IMR-90 (cell line): ENCODE measurements around the gene PNPLA2. TPM values are rescaled to one million over a fixed set of nuclear protein-coding genes. Genes with fewer than 3 reads are reported as not detected.

Experiments
- ATAC-seq: fragments of 200-7000 bp; cut with Tn5 transposase; 2 replicates; pipeline ENCODE4 v1.9.1; 2020; ENCODE audit warnings: low read depth, mild to moderate bottlenecking, moderate library complexity
- BruUV-seq: library from RNA; stranded (reverse); fragments of 400-500 nt; replicated peaks from 2 replicates; lab custom pipeline; 2021; lab: Mats Ljungman, UMichigan
- CTCF ChIA-PET: fragments of 300-600 bp; formaldehyde crosslinking; extraction: SDS; loops from one replicate; lab custom pipeline; 2021; ENCODE audit warnings: antibody characterized with exemption; lab: Yijun Ruan, JAX
- POLR2A ChIA-PET: fragments of 300-600 bp; sonication (Branson Sonifier 250); formaldehyde crosslinking; loops from one replicate; lab custom pipeline; 2022; ENCODE audit warnings: antibody characterized with exemption; ENCODE audit not compliant: unreplicated experiment; lab: Charles Lee
- DNase-seq: peaks from one replicate; pipeline ENCODE4 v3.0.0; 2013
- H2AFZ ChIP-seq: replicated peaks from 2 replicates; pipeline ENCODE3; 2013; ENCODE audit warnings: low read length, mild to moderate bottlenecking; ENCODE audit not compliant: poor library complexity
- H2AK5ac ChIP-seq: 2 replicates; pipeline ENCODE4 v1.6.1; 2013; ENCODE audit warnings: low read depth, low read length, inconsistent platforms
- H2AK9ac ChIP-seq: replicated peaks from 2 replicates; pipeline ENCODE3; 2013; ENCODE audit warnings: mild to moderate bottlenecking, low read depth, low read length, moderate library complexity; ENCODE audit not compliant: poor library complexity
- H2BK120ac ChIP-seq: 2 replicates; pipeline ENCODE4 v1.6.1; 2013; ENCODE audit warnings: low read depth, low read length, inconsistent platforms
- H2BK15ac ChIP-seq: 3 replicates; pipeline ENCODE4 v1.6.1; 2013; ENCODE audit warnings: low read depth, low read length, inconsistent platforms
- H2BK20ac ChIP-seq: 2 replicates; pipeline ENCODE4 v1.6.1; 2013; ENCODE audit warnings: low read depth, mild to moderate bottlenecking, inconsistent platforms, low read length, moderate library complexity
- H2BK5ac ChIP-seq: 2 replicates; pipeline ENCODE4 v1.6.1; 2013; ENCODE audit warnings: mild to moderate bottlenecking, low read depth, low read length, inconsistent platforms; ENCODE audit not compliant: poor library complexity, severe bottlenecking
- H3K14ac ChIP-seq: replicated peaks from 2 replicates; pipeline ENCODE4 v1.6.1; 2013; ENCODE audit warnings: low read depth, low read length, inconsistent platforms
- H3K18ac ChIP-seq: 2 replicates; pipeline ENCODE4 v1.6.1; 2013; ENCODE audit warnings: low read depth, low read length, control low read depth
- H3K23ac ChIP-seq: 2 replicates; pipeline ENCODE4 v1.6.1; 2013; ENCODE audit warnings: low read depth, low read length, inconsistent platforms
- H3K27ac ChIP-seq: 2 replicates; pipeline ENCODE4 v1.5.1; 2013; ENCODE audit warnings: mild to moderate bottlenecking, control low read depth, low read length; ENCODE audit not compliant: insufficient read depth
- H3K27me3 ChIP-seq: 2 replicates; pipeline ENCODE4 v1.6.1; 2013; ENCODE audit warnings: low read length; ENCODE audit not compliant: control insufficient read depth, insufficient read depth
- H3K36me3 ChIP-seq: 2 replicates; pipeline ENCODE4 v1.6.1; 2013; ENCODE audit warnings: low read length, mixed read lengths; ENCODE audit not compliant: control insufficient read depth, insufficient read depth
- H3K4ac ChIP-seq: 2 replicates; pipeline ENCODE4 v1.6.1; 2013; ENCODE audit warnings: low read depth, low read length, inconsistent platforms
- H3K4me1 ChIP-seq: 2 replicates; pipeline ENCODE4 v1.6.1; 2013; ENCODE audit warnings: low read length, mixed read lengths; ENCODE audit not compliant: control insufficient read depth, insufficient read depth
- H3K4me2 ChIP-seq: 2 replicates; pipeline ENCODE4 v1.6.1; 2013; ENCODE audit warnings: low read depth, mild to moderate bottlenecking, control low read depth, low read length, moderate library complexity
- H3K4me3 ChIP-seq: 2 replicates; pipeline ENCODE4 v1.5.1; 2013; ENCODE audit warnings: low read depth, mild to moderate bottlenecking, control low read depth, low read length, moderate library complexity; ENCODE audit not compliant: insufficient read depth
- H3K56ac ChIP-seq: 2 replicates; pipeline ENCODE4 v1.6.1; 2013; ENCODE audit warnings: low read length, inconsistent platforms; ENCODE audit not compliant: insufficient read depth; ENCODE audit errors: extremely low read depth
- H3K79me1 ChIP-seq, 2 experiments: 2 replicates each; pipeline ENCODE4 v1.6.1; 2013; ENCODE audit warnings: low read length in 2 of 2, inconsistent platforms in 1 of 2, low read depth in 1 of 2
- H3K9ac ChIP-seq: 2 replicates; pipeline ENCODE4 v1.6.1; 2013; ENCODE audit warnings: low read depth, low read length, control low read depth
- H3K9me1 ChIP-seq: 2 replicates; pipeline ENCODE4 v1.6.1; 2013; ENCODE audit warnings: low read length, inconsistent platforms; ENCODE audit not compliant: insufficient read depth
- H3K9me3 ChIP-seq: 2 replicates; pipeline ENCODE4 v1.6.1; 2013; ENCODE audit warnings: low read length; ENCODE audit not compliant: control insufficient read depth, insufficient read depth
- H4K20me1 ChIP-seq: 2 replicates; pipeline ENCODE4 v1.6.1; 2013; ENCODE audit warnings: low read length, inconsistent platforms; ENCODE audit not compliant: insufficient read depth
- H4K5ac ChIP-seq: 2 replicates; pipeline ENCODE4 v1.6.1; 2013; ENCODE audit warnings: mild to moderate bottlenecking, low read depth, low read length, control low read depth
- H4K8ac ChIP-seq, 2 experiments: 2 replicates each; pipeline ENCODE4 v1.6.1; 2013; ENCODE audit warnings: low read depth in 2 of 2, low read length in 2 of 2, control low read depth in 1 of 2, inconsistent platforms in 1 of 2
- H4K91ac ChIP-seq: 2 replicates; pipeline ENCODE4 v1.6.1; 2013; ENCODE audit warnings: low read depth, low read length, inconsistent platforms; ENCODE audit not compliant: insufficient read depth
- FOS ChIP-seq: fragments of 150-350 bp; IDR thresholded peaks from 2 replicates; pipeline ENCODE4 v1.6.1; 2016; ENCODE audit warnings: low read depth, low read length
- RCOR1 ChIP-seq: IDR thresholded peaks from 2 replicates; pipeline ENCODE4 v1.6.1; 2012; ENCODE audit warnings: mild to moderate bottlenecking, low read length, improper control_type of control experiment; ENCODE audit not compliant: insufficient replicate concordance
- USF2 ChIP-seq: fragments of 150-350 bp; IDR thresholded peaks from 2 replicates; pipeline ENCODE4 v1.6.1; 2017; ENCODE audit warnings: mild to moderate bottlenecking, antibody characterized with exemption, low read length, low read depth
- WGBS, 2 experiments: methylation state at CpG; one replicate each; pipeline versions ENCODE4 v1.1.5 to v1.1.7; 2013; ENCODE audit warnings: missing lambda C conversion rate in 2 of 2; ENCODE audit not compliant: insufficient read length in 1 of 2; ENCODE audit errors: extremely low coverage in 2 of 2; 5-methylcytosine and 5-hydroxymethylcytosine counted together
- dilution Hi-C: fragments of 300-500 bp; cut with HindIII; formaldehyde crosslinking; loops from one replicate; pipeline ENCODE4 v1.14.3; 2018; ENCODE audit warnings: low sequenced_read_pairs; ENCODE audit not compliant: unreplicated experiment
- in situ Hi-C: fragments of 300-500 bp; cut with MboI; formaldehyde crosslinking; loops from 3 replicates; pipeline ENCODE4 v1.14.3; 2019; ENCODE audit warnings: low sequenced_read_pairs, inconsistent platforms, mixed read lengths
- intact Hi-C: fragments of 100-400 bp; cut with micrococcal nuclease; formaldehyde crosslinking; loops from 2 replicates; pipeline ENCODE4 v1.10.0; 2022
- polyA plus RNA-seq, 3 experiments: library from polyadenylated mRNA; depleted of rRNA; stranded (reverse); fragments of >200 nt; gene quantifications; 2 replicates each; pipeline ENCODE4 v1.2.3, GENCODE V29; 2012; ENCODE audit warnings: low replicate concordance in 1 of 3
- total RNA-seq: library from RNA; depleted of rRNA; stranded (reverse); fragments of >200 nt; gene quantifications from 2 replicates; pipeline ENCODE4 v1.2.3, GENCODE V29; 2012

The PNPLA2 gene
- total and polyA plus RNA-seq, 2 of the 4 experiments (the other 2 are of a cell fraction): 7.0 to 94.3 TPM

- H2BK15ac ChIP-seq: no peak overlapping the region
- peaks cover 24 to 83% of the 10 kb centered on the region in 2 experiments for H3K79me1 ChIP-seq
- peak overlapping the region; percentile 66; the same call in 1 of the 2 replicates for H3K4ac ChIP-seq
- CTCF ChIA-PET: no interaction called here
- peak overlapping the region; percentile 80 for H2AK5ac ChIP-seq
- no peak overlapping the region for H2BK5ac ChIP-seq
- peaks cover 3% of the 10 kb centered on the region; the same call in 1 of the 2 replicates for H3K9me1 ChIP-seq
- H3K9ac ChIP-seq: no peak overlapping the region
- no peak overlapping the region for H3K18ac ChIP-seq
- H3K36me3 ChIP-seq: peaks cover 30% of the 10 kb centered on the region
- H3K9me3 ChIP-seq: no peaks in the 10 kb centered on the region
- H3K14ac ChIP-seq: no peak overlapping the region
- H4K8ac ChIP-seq: peak overlapping the region in 1 of 2 experiments; percentile 63; a peak in 1 of 4 replicates
- H2AFZ ChIP-seq: peak overlapping the region; percentile 83
- no TSS peak for BruUV-seq
- dilution Hi-C loops (no loop called here), in situ Hi-C loops (no loop called here), intact Hi-C loops (no loop called here)
- WGBS, 2 experiments: 35% methylated on average over 16 of the region's 31 CpGs; no CpG with 5 or more reads in 1 of the 2 experiments
- no peak overlapping the region for H2BK20ac ChIP-seq
- peak overlapping the region; percentile 47; the same call in 1 of the 2 replicates for H3K4me2 ChIP-seq
- peak overlapping the region; percentile 53 for H2AK9ac ChIP-seq
- no peak overlapping the region for H4K5ac ChIP-seq
- H3K23ac ChIP-seq: no peak overlapping the region
- 0 out of 2 replicates have a peak overlapping the region, but pooled peaks have one; percentile 1 for H3K27ac ChIP-seq
- DNase-seq: peak; percentile 85
- H3K4me3 ChIP-seq: peak overlapping the region; percentile 9; the same call in 1 of the 2 replicates
- H3K56ac ChIP-seq: no peak overlapping the region
- peaks cover 68% of the 10 kb centered on the region for H4K20me1 ChIP-seq
- H3K4me1 ChIP-seq: peaks cover 12% of the 10 kb centered on the region
- no peak overlapping the region for H2BK120ac ChIP-seq
- TF ChIP-seq RCOR1 (no peak), USF2 (peak; percentile 97), FOS (no peak)
- ATAC-seq: peak; percentile 87
- POLR2A ChIA-PET: interaction anchor here (0.6 to 1.3 kb wide), 2 partner anchors 15 to 724 kb away, joined by 3 to 12 read pairs; no protein-coding TSS in a partner anchor
- 0 out of 2 replicates have a peak overlapping the region, but pooled peaks have one; percentile 2 for H4K91ac ChIP-seq
- no peaks in the 10 kb centered on the region for H3K27me3 ChIP-seq
Observed at GRCh38 chr11:859394-860131, 40.8 kb downstream of the PNPLA2 start.
